Fibroblast of upper back skin (primary cell): Measurements from ENCODE around the gene NEK7.
"Not testable (repeated sequence)": the region's sequence is repeated elsewhere in the genome, so short reads cannot be mapped to it uniquely, and the experiment has no call there.

Experiments used
- DNase-seq: peaks from one replicate; pipeline ENCODE4 v3.0.0-alpha.2; 2013

The NEK7 gene

GRCh38 chr1:198298640-198299039, 141.8 kb downstream of the NEK7 start:
- DNase-seq: no peak

- DNase-seq: no peak
Observed at GRCh38 chr1:198300451-198300850, 143.7 kb downstream of the NEK7 start.

- DNase-seq: no peak
Observed at GRCh38 chr1:198304431-198304830, 147.6 kb downstream of the NEK7 start.

- DNase-seq: not testable (repeated sequence)
Observed at GRCh38 chr1:198314817-198315216, 158.0 kb downstream of the NEK7 start.

- not testable (repeated sequence) for DNase-seq
Observed at GRCh38 chr1:198315331-198315730, 158.5 kb downstream of the NEK7 start.

- no peak for DNase-seq
Observed at GRCh38 chr1:198316546-198317100, 159.8 kb downstream of the NEK7 start.

GRCh38 chr1:198318085-198318484, 161.3 kb downstream of the NEK7 start:
- no peak for DNase-seq

- no peak for DNase-seq
Observed at GRCh38 chr1:198320759-198321158, 164.0 kb downstream of the NEK7 start.

GRCh38 chr1:198326232-198326631, 169.4 kb downstream of the NEK7 start:
- no peak for DNase-seq

GRCh38 chr1:198326915-198327314, 170.1 kb downstream of the NEK7 start:
- DNase-seq: no peak

GRCh38 chr1:198328458-198329032, 171.7 kb downstream of the NEK7 start:
- DNase-seq: no peak

GRCh38 chr1:198330982-198331615, 174.3 kb downstream of the NEK7 start:
- peak; percentile 59 for DNase-seq

GRCh38 chr1:198333744-198334143, 176.9 kb downstream of the NEK7 start:
- DNase-seq: peak; percentile 62

GRCh38 chr1:198335663-198336062, 178.9 kb downstream of the NEK7 start:
- no peak for DNase-seq

- DNase-seq: no peak
Observed at GRCh38 chr1:198337886-198338285, 181.1 kb downstream of the NEK7 start.

GRCh38 chr1:198340139-198340538, 183.3 kb downstream of the NEK7 start:
- no peak for DNase-seq

GRCh38 chr1:198346178-198346577, 189.4 kb downstream of the NEK7 start:
- DNase-seq: no peak

- no peak for DNase-seq
Observed at GRCh38 chr1:198350456-198350855, 193.7 kb downstream of the NEK7 start.

- DNase-seq: peak; percentile 28
Observed at GRCh38 chr1:198352975-198353695, 196.3 kb downstream of the NEK7 start.

- no peak for DNase-seq
Observed at GRCh38 chr1:198357937-198358336, 201.1 kb downstream of the NEK7 start.

GRCh38 chr1:198359024-198359653, 202.3 kb downstream of the NEK7 start:
- DNase-seq: no peak

- DNase-seq: no peak
Observed at GRCh38 chr1:198360208-198360729, 203.5 kb downstream of the NEK7 start.

- DNase-seq: no peak
Observed at GRCh38 chr1:198361237-198361767, 204.5 kb downstream of the NEK7 start.
